ENCODE data around the gene DTNA. TPM values are rescaled to one million over a fixed set of nuclear protein-coding genes. Genes with fewer than 3 reads are reported as not detected.

DTNA gene
- total RNA-seq, 1 experiment from 2014 or later: not detected

- TF ChIP-seq CTCF (conservative IDR thresholded peaks at IDR 0.05) (no peak), EZH2 (IDR thresholded peaks at IDR 0.05; ENCODE audit: low read depth) (no peak)
- Histone ChIP-seq H3K4me2 (no peak overlapping the region), H3K9me3 (ENCODE audit: insufficient read depth, low read depth) (no peaks in the 10 kb centered on the region), H3K27ac (no peak overlapping the region), H3K79me2 (ENCODE audit: low read depth) (no peaks in the 10 kb centered on the region), H3K4me1 (replicated peaks; ENCODE audit: insufficient read depth) (no peaks in the 10 kb centered on the region; the same call in 1 of the 2 replicates), H3K27me3 (ENCODE audit: insufficient read depth, low read depth) (no peaks in the 10 kb centered on the region), H4K20me1 (ENCODE audit: insufficient read depth) (no peaks in the 10 kb centered on the region), H3K9me2 (ENCODE audit: insufficient read depth) (no peaks in the 10 kb centered on the region), H2AFZ (no peak overlapping the region), H3K4me3 (no peak overlapping the region), H3F3A (ENCODE audit: insufficient read depth, low read depth) (no peaks in the 10 kb centered on the region), H3K36me3 (ENCODE audit: low read depth) (no peaks in the 10 kb centered on the region)
- CTCF ChIA-PET: no interaction called here
- intact Hi-C loops (cut with micrococcal nuclease; ENCODE audit: unreplicated experiment): no loop called here
- DNase-seq: no peak
- POLR2A ChIA-PET (ENCODE audit: unreplicated experiment): no interaction called here
- BruUV-seq (replicated peaks): no TSS peak
Measured at GRCh38 chr18:34909637-34910364, 199.7 kb downstream of the DTNA start.

- H3K27ac ChIP-seq: no peak overlapping the region
- no peaks in the 10 kb centered on the region for H3K9me2 ChIP-seq (ENCODE audit: insufficient read depth)
- no peaks in the 10 kb centered on the region for H3K27me3 ChIP-seq (ENCODE audit: insufficient read depth, low read depth)
- H3K4me1 ChIP-seq (replicated peaks; ENCODE audit: insufficient read depth): no peaks in the 10 kb centered on the region; the same call in 1 of the 2 replicates
- H2AFZ ChIP-seq: no peak overlapping the region
- no peaks in the 10 kb centered on the region for H3K36me3 ChIP-seq (ENCODE audit: low read depth)
- POLR2A ChIA-PET (ENCODE audit: unreplicated experiment): no interaction called here
- H4K20me1 ChIP-seq (ENCODE audit: insufficient read depth): no peaks in the 10 kb centered on the region
- no peak for TF ChIP-seq CTCF (conservative IDR thresholded peaks at IDR 0.05)
- TF ChIP-seq EZH2 (IDR thresholded peaks at IDR 0.05; ENCODE audit: low read depth): no peak
- H3K4me3 ChIP-seq: no peak overlapping the region
- no TSS peak for BruUV-seq (replicated peaks)
- no peaks in the 10 kb centered on the region for H3K9me3 ChIP-seq (ENCODE audit: insufficient read depth, low read depth)
- no peak overlapping the region for H3K4me2 ChIP-seq
- no peaks in the 10 kb centered on the region for H3K79me2 ChIP-seq (ENCODE audit: low read depth)
- H3F3A ChIP-seq (ENCODE audit: insufficient read depth, low read depth): no peaks in the 10 kb centered on the region
- CTCF ChIA-PET: no interaction called here
- no peak for DNase-seq
- intact Hi-C loops (cut with micrococcal nuclease; ENCODE audit: unreplicated experiment): no loop called here
Measured at GRCh38 chr18:34911081-34911480, 201.0 kb downstream of the DTNA start.

- Histone ChIP-seq H3K27ac (no peak overlapping the region), H3K36me3 (ENCODE audit: low read depth) (no peaks in the 10 kb centered on the region), H3F3A (ENCODE audit: insufficient read depth, low read depth) (no peaks in the 10 kb centered on the region), H3K9me3 (ENCODE audit: insufficient read depth, low read depth) (no peaks in the 10 kb centered on the region), H4K20me1 (ENCODE audit: insufficient read depth) (no peaks in the 10 kb centered on the region), H2AFZ (no peak overlapping the region), H3K27me3 (ENCODE audit: insufficient read depth, low read depth) (no peaks in the 10 kb centered on the region), H3K4me2 (no peak overlapping the region), H3K9me2 (ENCODE audit: insufficient read depth) (no peaks in the 10 kb centered on the region), H3K4me1 (replicated peaks; ENCODE audit: insufficient read depth) (no peaks in the 10 kb centered on the region; the same call in 1 of the 2 replicates), H3K4me3 (no peak overlapping the region), H3K79me2 (ENCODE audit: low read depth) (no peaks in the 10 kb centered on the region)
- no TSS peak for BruUV-seq (replicated peaks)
- CTCF ChIA-PET: no interaction called here
- intact Hi-C loops (cut with micrococcal nuclease; ENCODE audit: unreplicated experiment): no loop called here
- POLR2A ChIA-PET (ENCODE audit: unreplicated experiment): no interaction called here
- no peak for DNase-seq
- TF ChIP-seq EZH2 (IDR thresholded peaks at IDR 0.05; ENCODE audit: low read depth) (no peak), CTCF (conservative IDR thresholded peaks at IDR 0.05) (no peak)
Measured at GRCh38 chr18:34911661-34912384, 201.7 kb downstream of the DTNA start.
